PFSK-1 (cell line): ENCODE data around the gene ATP7B.

Source experiments
- FOXP2 ChIP-seq: optimal IDR thresholded peaks from 2 replicates; pipeline ENCODE3; 2011; ENCODE audit warnings: borderline replicate concordance, control low read depth, inconsistent platforms; ENCODE audit not compliant: insufficient read depth; ENCODE audit errors: extremely low read length, extremely low read depth
- POLR2AphosphoS5 ChIP-seq: IDR thresholded peaks from 2 replicates; pipeline ENCODE4 v1.6.1; 2012; ENCODE audit warnings: low read depth, mild to moderate bottlenecking, control low read depth, low read length, moderate library complexity
- SIN3A ChIP-seq: IDR thresholded peaks from 2 replicates; pipeline ENCODE4 v1.6.1; 2012; ENCODE audit warnings: mild to moderate bottlenecking, low read length, moderate library complexity, borderline replicate concordance; ENCODE audit not compliant: insufficient read depth
- TAF1 ChIP-seq: IDR thresholded peaks from 2 replicates; pipeline ENCODE4 v1.6.1; 2012; ENCODE audit warnings: low read length, control low read depth, borderline replicate concordance; ENCODE audit not compliant: insufficient read depth
- TF ChIP-seq, protein P1 (sequence below), 2 experiments: IDR thresholded peaks; 2 replicates each; pipeline versions ENCODE4 v1.6.1 to v1.8.0; 2011 to 2012; ENCODE audit warnings: low read depth in 2 of 2, low read length in 2 of 2, control low read depth in 1 of 2, inconsistent platforms in 1 of 2, mild to moderate bottlenecking in 1 of 2, moderate library complexity in 1 of 2; ENCODE audit not compliant: insufficient read depth in 1 of 2

Gene ATP7B

DNA sequence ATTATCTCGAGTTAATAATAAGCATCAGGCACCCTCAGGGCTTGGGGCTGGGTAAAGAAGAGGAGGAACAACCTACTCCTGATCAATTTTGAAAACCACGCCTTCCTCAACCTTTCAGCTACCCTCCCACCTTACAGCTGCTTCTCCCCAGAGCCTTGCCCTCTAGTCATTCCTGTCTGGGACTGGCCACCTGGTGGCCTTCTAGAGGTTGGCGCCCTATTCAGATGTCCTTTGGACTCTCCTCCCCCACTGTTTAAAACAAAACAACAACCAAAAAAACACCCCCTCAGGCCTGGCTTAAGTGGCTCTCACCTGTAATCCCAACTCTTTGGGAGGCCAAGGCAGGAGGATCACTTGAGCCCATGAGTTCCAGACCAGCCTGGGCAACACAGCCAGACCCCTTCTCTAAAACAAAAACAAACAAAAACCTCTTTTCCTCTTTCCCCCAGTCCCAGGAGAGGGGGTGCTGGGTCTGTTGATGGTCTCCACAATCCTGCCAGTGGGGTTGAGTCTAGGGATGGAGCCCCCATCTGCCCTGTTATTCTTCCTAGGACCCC lies 87.2 kb downstream of the ATP7B start:
- TF ChIP-seq POLR2AphosphoS5, result no peak
- no peak for TF ChIP-seq TAF1
- TF ChIP-seq, protein P1, sequence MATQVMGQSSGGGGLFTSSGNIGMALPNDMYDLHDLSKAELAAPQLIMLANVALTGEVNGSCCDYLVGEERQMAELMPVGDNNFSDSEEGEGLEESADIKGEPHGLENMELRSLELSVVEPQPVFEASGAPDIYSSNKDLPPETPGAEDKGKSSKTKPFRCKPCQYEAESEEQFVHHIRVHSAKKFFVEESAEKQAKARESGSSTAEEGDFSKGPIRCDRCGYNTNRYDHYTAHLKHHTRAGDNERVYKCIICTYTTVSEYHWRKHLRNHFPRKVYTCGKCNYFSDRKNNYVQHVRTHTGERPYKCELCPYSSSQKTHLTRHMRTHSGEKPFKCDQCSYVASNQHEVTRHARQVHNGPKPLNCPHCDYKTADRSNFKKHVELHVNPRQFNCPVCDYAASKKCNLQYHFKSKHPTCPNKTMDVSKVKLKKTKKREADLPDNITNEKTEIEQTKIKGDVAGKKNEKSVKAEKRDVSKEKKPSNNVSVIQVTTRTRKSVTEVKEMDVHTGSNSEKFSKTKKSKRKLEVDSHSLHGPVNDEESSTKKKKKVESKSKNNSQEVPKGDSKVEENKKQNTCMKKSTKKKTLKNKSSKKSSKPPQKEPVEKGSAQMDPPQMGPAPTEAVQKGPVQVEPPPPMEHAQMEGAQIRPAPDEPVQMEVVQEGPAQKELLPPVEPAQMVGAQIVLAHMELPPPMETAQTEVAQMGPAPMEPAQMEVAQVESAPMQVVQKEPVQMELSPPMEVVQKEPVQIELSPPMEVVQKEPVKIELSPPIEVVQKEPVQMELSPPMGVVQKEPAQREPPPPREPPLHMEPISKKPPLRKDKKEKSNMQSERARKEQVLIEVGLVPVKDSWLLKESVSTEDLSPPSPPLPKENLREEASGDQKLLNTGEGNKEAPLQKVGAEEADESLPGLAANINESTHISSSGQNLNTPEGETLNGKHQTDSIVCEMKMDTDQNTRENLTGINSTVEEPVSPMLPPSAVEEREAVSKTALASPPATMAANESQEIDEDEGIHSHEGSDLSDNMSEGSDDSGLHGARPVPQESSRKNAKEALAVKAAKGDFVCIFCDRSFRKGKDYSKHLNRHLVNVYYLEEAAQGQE (IDR thresholded peaks at IDR 0.05; ENCODE audit: insufficient read depth in 1 of 2, low read depth in 2 of 2, low read length in 2 of 2), result no peak
- no peak for TF ChIP-seq SIN3A
- no peak for TF ChIP-seq FOXP2

DNA sequence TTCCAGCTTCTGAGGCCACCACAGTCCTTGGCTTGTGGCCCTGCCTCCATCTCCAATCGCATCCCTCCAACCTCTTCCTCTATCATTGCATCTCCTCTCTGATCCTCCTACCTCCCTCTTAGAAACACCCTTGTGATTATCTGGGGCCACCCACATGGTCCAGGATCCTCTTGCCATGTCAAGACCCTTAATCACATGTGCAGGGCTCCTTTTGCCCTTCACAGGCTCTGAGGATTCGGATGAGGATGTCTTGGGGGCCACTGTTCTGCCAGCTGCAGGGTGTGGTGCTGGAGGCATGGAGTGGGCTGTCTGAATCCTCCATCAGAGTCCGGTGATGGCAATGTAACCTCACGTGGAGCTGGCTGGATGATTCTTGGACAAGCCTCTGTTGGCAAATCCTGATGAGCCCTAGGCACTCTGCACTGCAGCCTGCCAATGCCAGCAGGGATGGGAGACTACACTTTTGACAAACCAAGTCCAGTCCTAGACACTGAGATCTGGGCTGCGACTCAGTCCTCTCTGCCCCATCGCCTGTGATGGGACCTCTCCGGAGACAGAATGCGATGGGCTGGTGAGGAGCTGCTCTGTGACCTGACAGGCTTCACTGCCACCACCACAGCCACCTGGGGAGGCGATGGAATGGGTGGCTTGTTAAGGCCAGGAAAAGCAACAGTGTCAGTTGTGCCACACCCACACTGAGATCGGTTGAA lies 88.3 kb downstream of the ATP7B start:
- no peak for TF ChIP-seq SIN3A
- TF ChIP-seq POLR2AphosphoS5, result no peak
- TF ChIP-seq, protein P1 (IDR thresholded peaks at IDR 0.05; ENCODE audit: insufficient read depth in 1 of 2, low read depth in 2 of 2, low read length in 2 of 2), result no peak
- TF ChIP-seq FOXP2, result no peak
- no peak for TF ChIP-seq TAF1

DNA sequence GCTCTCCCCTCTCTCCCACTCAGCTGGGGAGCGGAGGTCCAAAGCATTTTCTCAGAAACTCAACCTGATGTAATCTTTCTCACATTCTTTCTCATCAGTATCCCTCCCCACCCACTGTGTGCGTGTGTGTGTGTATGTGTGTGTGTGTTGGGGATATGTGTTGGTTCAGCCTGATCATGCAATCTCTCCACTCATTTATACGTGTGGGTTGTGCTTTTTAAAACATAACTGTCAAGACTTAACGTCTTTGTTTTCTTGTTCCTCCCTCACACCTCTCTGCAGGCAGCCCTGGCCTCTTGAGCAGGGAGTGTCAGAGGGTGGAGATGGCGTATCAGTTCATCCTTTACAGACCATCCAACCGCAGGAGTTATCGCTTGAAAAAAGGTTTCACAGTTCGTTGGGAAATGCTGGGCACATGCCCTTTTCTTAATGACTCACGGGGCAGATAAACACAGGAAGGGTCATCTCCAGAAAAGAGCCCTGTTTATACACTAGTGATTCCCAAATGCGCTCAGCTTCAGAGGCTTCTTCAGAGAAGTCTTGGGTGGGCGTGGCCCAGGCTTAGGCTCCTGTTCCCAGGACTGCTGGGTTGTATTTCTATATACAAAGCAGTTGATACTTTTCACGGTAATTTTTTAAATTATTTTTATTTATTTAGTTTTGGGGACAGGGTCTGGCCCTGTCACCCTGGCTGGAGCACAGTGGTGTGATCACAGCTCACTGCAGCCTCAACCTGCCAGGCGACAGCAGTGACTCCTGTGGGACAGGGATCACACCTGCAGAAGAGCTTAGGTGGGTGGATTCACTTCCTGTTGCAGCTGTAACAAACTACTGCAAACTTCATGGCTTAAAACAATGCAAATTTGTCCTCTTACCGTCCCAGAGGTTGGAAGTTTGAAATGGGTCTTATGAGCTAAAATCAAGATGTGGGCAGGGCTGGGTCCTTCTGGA lies 89.2 kb downstream of the ATP7B start:
- TF ChIP-seq SIN3A (no peak), TAF1 (no peak), FOXP2 (no peak), POLR2AphosphoS5 (no peak)
- TF ChIP-seq, protein P1 (IDR thresholded peaks at IDR 0.05; ENCODE audit: insufficient read depth in 1 of 2, low read depth in 2 of 2, low read length in 2 of 2), result no peak

DNA sequence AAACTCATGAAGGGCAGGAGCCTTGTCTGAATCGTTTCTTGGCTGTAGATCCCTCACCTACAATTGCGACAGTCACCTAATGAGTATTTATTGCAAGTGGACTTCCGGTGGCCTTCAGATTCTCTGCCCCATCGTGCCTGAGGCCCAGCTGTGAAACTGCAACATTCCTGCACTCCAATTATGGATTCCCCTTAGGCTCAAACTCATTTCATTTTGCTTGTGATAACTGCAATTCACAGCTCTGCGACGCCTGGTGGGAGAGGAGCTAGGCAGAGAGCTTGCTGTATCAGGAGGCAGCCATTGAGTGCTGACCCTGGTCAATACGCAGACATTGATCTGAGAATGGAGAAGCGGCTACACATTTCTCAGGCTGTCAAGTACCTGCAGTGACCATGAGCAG lies 90.5 kb downstream of the ATP7B start:
- TF ChIP-seq, protein P1 (IDR thresholded peaks at IDR 0.05; ENCODE audit: insufficient read depth in 1 of 2, low read depth in 2 of 2, low read length in 2 of 2), result no peak
